A549 treated with RU486 at 1 μM for 4 hours (cell line): Measurements from ENCODE around the gene PTPN13. TPM values are rescaled to one million over a fixed set of nuclear protein-coding genes. Genes with fewer than 3 reads are reported as not detected.

ENCODE experiments used
- total RNA-seq: library from RNA; stranded (reverse); fragments of 200-300 nt; extraction: Qiagen RNA extraction; gene quantifications from 5 replicates; pipeline ENCODE4 v1.2.3, GENCODE V29; 2022; ENCODE audit warnings: low read depth

PTPN13 gene, protein sequence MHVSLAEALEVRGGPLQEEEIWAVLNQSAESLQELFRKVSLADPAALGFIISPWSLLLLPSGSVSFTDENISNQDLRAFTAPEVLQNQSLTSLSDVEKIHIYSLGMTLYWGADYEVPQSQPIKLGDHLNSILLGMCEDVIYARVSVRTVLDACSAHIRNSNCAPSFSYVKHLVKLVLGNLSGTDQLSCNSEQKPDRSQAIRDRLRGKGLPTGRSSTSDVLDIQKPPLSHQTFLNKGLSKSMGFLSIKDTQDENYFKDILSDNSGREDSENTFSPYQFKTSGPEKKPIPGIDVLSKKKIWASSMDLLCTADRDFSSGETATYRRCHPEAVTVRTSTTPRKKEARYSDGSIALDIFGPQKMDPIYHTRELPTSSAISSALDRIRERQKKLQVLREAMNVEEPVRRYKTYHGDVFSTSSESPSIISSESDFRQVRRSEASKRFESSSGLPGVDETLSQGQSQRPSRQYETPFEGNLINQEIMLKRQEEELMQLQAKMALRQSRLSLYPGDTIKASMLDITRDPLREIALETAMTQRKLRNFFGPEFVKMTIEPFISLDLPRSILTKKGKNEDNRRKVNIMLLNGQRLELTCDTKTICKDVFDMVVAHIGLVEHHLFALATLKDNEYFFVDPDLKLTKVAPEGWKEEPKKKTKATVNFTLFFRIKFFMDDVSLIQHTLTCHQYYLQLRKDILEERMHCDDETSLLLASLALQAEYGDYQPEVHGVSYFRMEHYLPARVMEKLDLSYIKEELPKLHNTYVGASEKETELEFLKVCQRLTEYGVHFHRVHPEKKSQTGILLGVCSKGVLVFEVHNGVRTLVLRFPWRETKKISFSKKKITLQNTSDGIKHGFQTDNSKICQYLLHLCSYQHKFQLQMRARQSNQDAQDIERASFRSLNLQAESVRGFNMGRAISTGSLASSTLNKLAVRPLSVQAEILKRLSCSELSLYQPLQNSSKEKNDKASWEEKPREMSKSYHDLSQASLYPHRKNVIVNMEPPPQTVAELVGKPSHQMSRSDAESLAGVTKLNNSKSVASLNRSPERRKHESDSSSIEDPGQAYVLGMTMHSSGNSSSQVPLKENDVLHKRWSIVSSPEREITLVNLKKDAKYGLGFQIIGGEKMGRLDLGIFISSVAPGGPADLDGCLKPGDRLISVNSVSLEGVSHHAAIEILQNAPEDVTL (N-terminal part only)
- 3.4 to 4.9 TPM (median 4.1 TPM) in 5 replicates for total RNA-seq

DNA sequence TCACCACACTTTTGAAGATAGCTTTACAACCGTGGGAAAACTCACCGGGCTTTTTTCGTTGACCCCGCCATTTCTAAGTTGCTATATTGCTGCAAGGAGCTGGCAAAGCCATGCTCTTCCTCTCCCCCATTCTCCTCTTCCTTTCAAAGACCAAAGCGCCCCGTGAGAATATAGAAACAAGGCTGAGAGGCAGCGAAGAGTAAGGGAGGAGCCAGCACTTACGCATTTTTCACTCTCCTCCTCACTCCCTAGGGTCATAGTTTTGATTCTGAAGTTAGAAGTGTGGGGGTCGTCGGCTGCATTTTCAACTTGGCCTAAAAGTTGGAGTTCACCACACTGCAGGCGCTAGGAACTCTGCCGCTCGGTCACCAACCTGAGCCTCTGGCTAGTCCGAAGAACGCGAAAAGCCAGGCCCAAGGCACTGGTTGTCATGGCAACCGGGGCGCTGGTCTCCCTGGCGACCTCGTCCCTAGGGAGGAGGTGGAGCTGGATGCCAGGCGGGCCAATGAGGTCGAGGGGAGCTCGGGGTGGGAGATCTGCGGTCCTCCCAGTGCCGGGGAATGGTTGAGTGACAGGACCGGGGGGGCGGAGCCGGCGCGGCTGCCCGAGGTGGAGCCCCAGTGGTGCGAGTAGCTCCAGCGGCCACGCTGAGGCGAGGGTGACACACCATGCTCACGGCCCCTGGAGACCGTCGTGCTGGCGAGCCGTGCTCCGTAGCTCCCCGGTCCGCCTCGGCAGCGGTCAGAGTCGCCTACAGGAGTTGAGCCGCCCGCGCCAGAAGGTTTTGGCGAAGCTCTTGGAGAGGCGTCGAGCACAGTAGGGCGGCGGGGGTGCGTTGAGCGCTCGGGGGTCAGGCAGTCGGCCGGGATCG, at the start of gene PTPN13:
Gene PTPN13 (plus strand): TSS at position 628 of the 871 bp plus-strand sequence. CDS start 40,942 bp downstream, outside the sequence.

DNA sequence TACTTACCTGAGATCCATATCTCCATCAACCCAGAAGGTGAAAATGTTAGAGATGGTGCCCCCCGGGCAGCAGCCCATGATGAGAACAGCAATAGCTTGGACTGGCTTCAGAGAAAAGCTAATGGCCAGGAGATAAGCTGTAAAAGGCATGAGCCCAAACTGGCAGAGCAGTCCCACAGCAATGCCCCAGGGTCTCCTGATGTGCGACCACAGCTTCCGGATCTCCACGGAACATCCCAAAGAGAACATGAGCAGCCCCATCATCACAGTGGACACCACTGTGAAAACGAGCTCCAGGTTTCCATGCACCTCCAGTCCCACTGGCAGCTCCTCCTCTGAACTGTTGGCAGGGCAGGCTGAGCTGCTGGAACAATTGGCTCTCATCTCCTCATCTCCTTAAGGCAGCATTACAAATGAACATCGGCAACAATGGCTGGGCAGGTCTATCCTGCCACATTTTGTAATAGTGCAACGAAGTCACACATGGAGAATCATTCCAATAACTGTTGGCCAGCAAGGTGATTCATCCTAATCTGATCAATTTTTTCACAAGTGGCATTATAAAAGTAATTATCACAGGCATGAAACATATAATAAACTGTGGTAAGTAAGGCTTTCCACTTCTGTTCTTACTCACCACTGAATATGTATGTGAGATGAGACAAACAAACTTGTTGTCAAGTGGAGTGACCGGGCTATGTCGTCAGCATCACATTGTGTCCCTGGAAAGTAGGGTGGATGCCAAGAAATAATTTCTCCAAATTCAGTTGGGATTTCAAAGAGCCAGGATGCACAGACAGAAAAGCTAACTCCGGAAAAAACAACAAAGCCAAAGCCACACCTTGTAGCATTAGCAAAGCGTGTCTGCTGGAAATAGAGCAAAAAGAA, 254.9 kb downstream of the PTPN13 start, which contains the start of gene SLC10A6:
Gene SLC10A6 (minus strand): TSS at position 653 of the 888 bp plus-strand sequence. CDS start 269 bp downstream, at position 384.

Other genes starting within 250 kb of the PTPN13 start
- 0.26 to 0.64 TPM (median 0.45 TPM) in 5 replicates for gene MAPK10, start 234.3 kb upstream of the PTPN13 start, total RNA-seq